ENCODE data around the gene EIF5A. TPM values are rescaled to one million over a fixed set of nuclear protein-coding genes. Genes with fewer than 3 reads are reported as not detected.

The EIF5A gene
- total and polyA plus RNA-seq, 2 of the 8 experiments (the other 6 are each of a cell fraction or from before 2014, with no cell fraction given) = 717 to 1,172 TPM

DNA sequence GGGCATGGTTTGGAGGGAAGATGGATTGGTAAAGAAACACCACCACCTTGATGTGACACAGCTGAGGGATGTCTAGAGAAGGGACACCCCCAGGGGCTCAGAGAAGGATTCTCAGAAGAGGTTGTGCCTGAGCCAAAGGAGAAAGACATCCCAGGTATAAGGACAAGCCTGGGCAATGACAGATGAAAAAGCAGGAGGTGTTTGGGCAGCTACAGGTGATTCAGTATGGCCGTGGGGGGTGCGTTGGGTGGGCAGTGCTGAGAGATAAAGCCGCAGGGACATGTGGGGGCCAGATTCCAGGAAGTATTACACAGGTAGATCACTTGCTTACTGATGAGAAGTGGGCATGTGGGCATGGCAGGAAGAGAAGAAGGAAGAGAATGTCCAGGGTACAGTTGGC lies 54.5 kb downstream of the EIF5A start:
- peaks cover 0 to 1% (median under 1%) of the 10 kb centered on the region in 4 experiments; a peak in 3 of 7 replicates for H3K4me1 ChIP-seq (replicated peaks in 1 of 4; ENCODE audit: control insufficient read depth in 3 of 4, insufficient read depth in 4 of 4, low read length in 3 of 4)
- DNase-seq (ENCODE audit: low read depth in 1 of 2, low spot score in 2 of 2) = no peak
- H3K9me3 ChIP-seq (ENCODE audit: insufficient read depth in 2 of 2, low read depth in 1 of 2, low read length in 1 of 2) = no peaks in the 10 kb centered on the region
- FAIRE-seq = no peak
- ChIA-PET POLR2A (ENCODE audit: partially characterized antibody) (interaction anchor here (0.9 to 1.5 kb wide), 5 partner anchors 18 to 141 kb away, joined by 3 to 5 read pairs (median 4); partner anchors contain the start of gene POLR2A), CTCF (ENCODE audit: partially characterized antibody) (interaction anchor here (0.7 to 2.1 kb wide), 7 partner anchors 8 to 141 kb away, joined by 3 to 11 read pairs (median 5); partner anchors contain the start of gene SPEM1)
- no peaks in the 10 kb centered on the region for H3K79me2 ChIP-seq (ENCODE audit: control insufficient read depth in 1 of 2, insufficient read depth in 2 of 2, low read length in 2 of 2)
- no peak overlapping the region for H2BK15ac ChIP-seq (ENCODE audit: low read length)
- no peak overlapping the region for H3K4ac ChIP-seq (replicated peaks; ENCODE audit: insufficient read length, low read depth, low read length)
- H3K36me3 ChIP-seq (ENCODE audit: control insufficient read depth in 2 of 4, insufficient read depth in 4 of 4, low read length in 3 of 4) = no peaks in the 10 kb centered on the region
- WGBS, 2 experiments (ENCODE audit: extremely low coverage in 1 of 2, insufficient coverage in 1 of 2, insufficient read length in 1 of 2, insufficient replicate concordance in 2 of 2, low coverage in 1 of 2, low lambda C conversion rate in 2 of 2, missing lambda C conversion rate in 1 of 2) = 95% methylated on average over 3 of the region's 3 CpGs; no CpG with 5 or more reads in 1 of the 2 experiments
- H3K27ac ChIP-seq (ENCODE audit: low read depth, low read length) = no peak overlapping the region
- H3K27me3 ChIP-seq (replicated peaks in 1 of 4; ENCODE audit: control insufficient read depth in 3 of 4, extremely low read depth in 1 of 4, insufficient read depth in 3 of 4, low read length in 3 of 4) = no peaks in the 10 kb centered on the region
- H3K23me2 ChIP-seq (ENCODE audit: low read depth, low read length) = no peaks in the 10 kb centered on the region
- no peak overlapping the region for H2AK5ac ChIP-seq (ENCODE audit: low read depth, low read length)
- no peak overlapping the region for H2BK20ac ChIP-seq (ENCODE audit: low read length)
- no peak overlapping the region for H3K18ac ChIP-seq (ENCODE audit: extremely low read depth, low read length)
- H3K79me1 ChIP-seq (ENCODE audit: low read depth, low read length) = no peaks in the 10 kb centered on the region
- no peak overlapping the region for H2AFZ ChIP-seq (ENCODE audit: low read length)
- H2BK5ac ChIP-seq (ENCODE audit: low read depth, low read length) = no peak overlapping the region
- no peak overlapping the region for H2BK120ac ChIP-seq (replicated peaks; ENCODE audit: low read depth, low read length)
- no peaks in the 10 kb centered on the region for H4K20me1 ChIP-seq (replicated peaks in 1 of 2; ENCODE audit: control insufficient read depth in 1 of 2, insufficient read depth in 2 of 2, low read length in 2 of 2)
- H4K8ac ChIP-seq (ENCODE audit: extremely low read depth, insufficient read depth, low read length) = no peak overlapping the region
- H3K9ac ChIP-seq (replicated peaks in 1 of 4; ENCODE audit: extremely low read depth in 1 of 4, low read depth in 3 of 4, low read length in 3 of 4) = no peak overlapping the region
- H3K4me2 ChIP-seq (ENCODE audit: insufficient read depth in 1 of 2, low read depth in 2 of 2, low read length in 2 of 2) = no peak overlapping the region
- no peak overlapping the region for H4K5ac ChIP-seq (ENCODE audit: insufficient read length, low read depth, low read length)
- H3K23ac ChIP-seq (ENCODE audit: insufficient read length) = no peak overlapping the region
- H3K4me3 ChIP-seq (ENCODE audit: extremely low read depth in 1 of 4, insufficient read depth in 2 of 4, low read depth in 3 of 4, low read length in 4 of 4) = no peak overlapping the region
- H2BK12ac ChIP-seq (ENCODE audit: low read depth, low read length) = no peak overlapping the region
- H4K91ac ChIP-seq (replicated peaks; ENCODE audit: insufficient read length, low read length) = no peak overlapping the region
- H3K56ac ChIP-seq (replicated peaks; ENCODE audit: insufficient read length, low read depth, low read length) = no peak overlapping the region
- no peak overlapping the region for H3K14ac ChIP-seq (ENCODE audit: insufficient read length)
- TF ChIP-seq EZH2 (IDR thresholded peaks at IDR 0.05; ENCODE audit: low read depth, low read length, severe bottlenecking) (no peak), POLR2A (IDR thresholded peaks at IDR 0.05; ENCODE audit: control extremely low read depth in 1 of 2, low read depth in 2 of 2, low read length in 2 of 2) (no peak), TAF7 (optimal IDR thresholded peaks at IDR 0.05; ENCODE audit: borderline replicate concordance, low read depth, low read length) (no peak), SP1 (IDR thresholded peaks at IDR 0.05; ENCODE audit: low read depth, low read length) (no peak), GTF2F1 (IDR thresholded peaks at IDR 0.05; ENCODE audit: borderline replicate concordance, low read depth, low read length) (no peak), RNF2 (IDR thresholded peaks at IDR 0.05; ENCODE audit: borderline replicate concordance, low read depth, low read length, missing control alignments, poor library complexity, severe bottlenecking) (no peak), CHD1 (IDR thresholded peaks at IDR 0.05; ENCODE audit: low read depth, low read length) (no peak), CBX8 (IDR thresholded peaks at IDR 0.05; ENCODE audit: borderline replicate concordance, low read depth, low read length) (no peak), TCF12 (IDR thresholded peaks at IDR 0.05; ENCODE audit: low read depth, low read length) (no peak), EGR1 (IDR thresholded peaks at IDR 0.05; ENCODE audit: borderline replicate concordance, low read depth, low read length) (no peak), EP300 (IDR thresholded peaks at IDR 0.05; ENCODE audit: borderline replicate concordance in 1 of 2, low read depth in 2 of 2, low read length in 2 of 2) (no peak), ATF3 (IDR thresholded peaks at IDR 0.05; ENCODE audit: insufficient read depth, low read depth, low read length) (no peak), ZNF274 (IDR thresholded peaks at IDR 0.05; ENCODE audit: borderline replicate concordance, extremely low read depth, low read length) (no peak), CBX5 (IDR thresholded peaks at IDR 0.05; ENCODE audit: low read depth, low read length) (no peak)

All from H1 (cell line).